ENCODE measurements around the gene ASCL3.
"Not testable (repeated sequence)": the region's sequence is repeated elsewhere in the genome, so short reads cannot be mapped to it uniquely, and the experiment has no call there.

The ASCL3 gene

GRCh38 chr11:8947230-8947943 is 4.6 kb upstream of the ASCL3 start:
- no peak for DNase-seq

DNA sequence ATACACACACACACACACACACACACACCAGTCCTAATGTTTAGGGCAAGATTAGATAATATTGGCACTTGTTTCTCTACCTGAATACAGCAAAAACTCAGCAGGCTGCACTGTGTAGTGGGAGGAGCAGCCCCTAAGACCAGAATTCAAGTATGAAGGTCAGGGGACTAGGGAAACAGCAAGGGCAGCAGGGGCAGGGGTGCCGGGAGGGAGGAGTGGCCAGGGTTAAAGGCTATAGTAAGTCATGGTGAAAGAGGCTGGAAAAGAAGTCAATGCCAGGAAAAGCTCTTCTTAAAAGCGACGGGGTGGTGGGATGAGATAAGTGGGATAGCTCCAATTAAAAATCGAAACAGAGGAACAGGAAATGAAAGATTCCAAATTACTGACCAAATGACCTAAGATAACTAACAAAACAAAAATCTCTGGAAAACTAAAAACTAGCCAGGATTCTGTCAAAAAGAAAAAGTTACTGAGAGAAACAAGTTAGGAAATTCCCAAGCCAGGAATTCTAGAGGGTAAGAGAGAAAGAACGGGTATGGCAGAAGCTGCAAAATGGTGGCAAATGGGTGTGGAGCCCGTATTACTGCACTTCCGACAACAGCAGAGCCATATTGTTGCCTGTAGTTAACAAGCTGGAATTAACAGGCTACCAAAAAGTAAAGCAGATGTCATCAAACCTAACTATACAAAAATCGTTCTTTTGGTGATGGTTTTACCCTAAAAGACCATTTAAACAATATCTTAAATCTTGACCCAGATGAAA is 1.3 kb downstream of the ASCL3 start:
- no peak for DNase-seq

DNA sequence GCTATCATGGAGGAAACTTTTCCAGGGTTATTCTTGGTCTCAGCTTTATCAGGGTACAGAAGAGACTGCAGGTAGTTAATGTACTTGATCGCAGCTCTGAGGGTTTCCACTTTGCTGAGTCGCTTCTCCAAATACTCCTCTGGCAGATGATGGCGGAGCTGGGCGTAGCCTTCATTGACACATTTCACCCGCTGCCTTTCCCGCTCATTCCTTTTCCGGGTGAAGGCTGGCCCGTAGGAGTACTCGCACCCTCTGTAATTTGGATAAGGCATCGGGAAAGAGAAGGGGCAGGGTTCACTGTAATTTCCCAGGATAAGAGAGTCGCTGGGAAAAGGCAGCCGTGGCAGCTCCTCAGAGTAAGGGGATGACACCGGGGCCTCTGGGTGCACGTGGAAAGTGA is 5.2 kb downstream of the ASCL3 start:
- no peak for DNase-seq

DNA sequence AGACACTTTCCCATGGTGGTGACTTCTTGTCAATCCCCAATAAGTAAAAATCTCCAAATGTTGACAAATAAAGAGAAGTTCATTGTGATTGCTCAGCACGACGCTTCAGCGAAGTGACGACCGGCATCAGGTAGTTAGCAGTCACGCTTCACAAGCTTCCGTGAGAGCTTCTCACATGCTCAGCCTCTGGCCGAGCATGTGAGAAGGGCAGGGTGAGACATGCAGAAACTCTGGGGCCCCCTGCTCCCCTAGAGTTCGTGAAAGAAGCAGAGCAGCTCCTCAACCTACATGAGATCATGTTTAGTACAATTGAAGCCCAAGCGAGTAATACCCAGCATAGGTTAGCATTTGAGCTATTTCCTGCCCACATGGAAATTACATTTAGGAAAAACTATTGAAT is 5.7 kb downstream of the ASCL3 start:
- DNase-seq = no peak

DNA sequence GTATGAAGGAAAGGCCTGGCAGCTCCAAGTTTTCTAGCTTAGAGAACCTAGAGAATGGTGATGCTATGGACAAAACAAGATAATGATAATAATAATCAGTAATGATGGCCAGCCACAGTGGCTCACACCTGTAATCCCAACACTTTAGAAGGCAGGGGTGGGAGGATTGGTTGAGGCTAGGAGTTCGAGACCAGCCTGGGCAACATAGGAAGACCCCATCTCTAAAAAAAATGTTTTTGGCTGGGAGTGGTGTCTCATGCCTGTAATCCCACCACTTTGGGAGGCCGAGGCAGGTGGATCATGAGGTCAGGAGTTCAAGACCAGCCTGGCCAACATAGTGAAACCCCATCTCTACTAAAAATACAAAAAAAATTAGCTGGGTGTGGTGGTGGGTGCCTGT is 7.0 kb downstream of the ASCL3 start:
- not testable (repeated sequence) for DNase-seq

GRCh38 chr11:8934742-8935488 is 7.9 kb downstream of the ASCL3 start:
- no peak for DNase-seq

GRCh38 chr11:8933931-8934330 is 8.9 kb downstream of the ASCL3 start:
- no peak for DNase-seq

- DNase-seq = no peak
These were observed 10.1 kb downstream of the ASCL3 start, which contains the start of gene C11orf16 for GRCh38 chr11:8932564-8933180. C11orf16 (minus strand) TSS chr11:8932947; CDS start chr11:8932308, 639 bp downstream.

DNA sequence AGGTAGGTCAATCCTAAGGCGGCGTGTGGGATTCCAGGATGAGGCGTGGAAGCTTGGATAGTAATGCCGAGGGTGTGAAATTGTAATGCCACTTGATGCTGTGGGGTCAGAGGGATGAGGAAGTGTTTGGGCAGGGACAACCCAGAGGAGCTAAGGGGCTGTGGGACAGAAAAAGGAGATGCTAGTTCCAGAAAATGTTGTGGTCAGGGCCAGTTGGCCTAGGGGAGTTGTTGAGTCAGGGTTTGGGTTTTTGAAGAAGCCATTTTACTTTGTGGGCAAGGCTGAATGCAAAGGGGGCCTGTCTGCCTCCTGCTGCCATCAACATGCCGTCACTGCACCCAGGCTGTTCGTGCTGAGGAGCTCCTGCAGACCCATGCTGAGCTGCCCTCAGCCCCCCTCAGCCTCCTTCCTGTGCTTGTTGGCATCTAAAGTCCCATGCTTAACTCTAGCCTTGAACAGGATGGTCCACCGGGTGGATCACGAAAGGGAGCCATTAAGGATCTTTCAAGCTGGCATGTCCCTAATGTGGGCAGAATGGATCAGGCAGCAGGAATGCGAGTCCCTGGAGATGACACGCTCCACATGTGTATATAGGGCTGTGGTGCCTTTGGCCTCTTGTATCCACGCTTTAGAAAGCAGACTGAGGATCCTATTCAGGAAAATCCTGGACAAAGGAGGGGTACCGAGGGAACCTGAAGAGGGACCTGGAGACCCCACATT is 12.2 kb downstream of the ASCL3 start:
- DNase-seq = no peak

DNA sequence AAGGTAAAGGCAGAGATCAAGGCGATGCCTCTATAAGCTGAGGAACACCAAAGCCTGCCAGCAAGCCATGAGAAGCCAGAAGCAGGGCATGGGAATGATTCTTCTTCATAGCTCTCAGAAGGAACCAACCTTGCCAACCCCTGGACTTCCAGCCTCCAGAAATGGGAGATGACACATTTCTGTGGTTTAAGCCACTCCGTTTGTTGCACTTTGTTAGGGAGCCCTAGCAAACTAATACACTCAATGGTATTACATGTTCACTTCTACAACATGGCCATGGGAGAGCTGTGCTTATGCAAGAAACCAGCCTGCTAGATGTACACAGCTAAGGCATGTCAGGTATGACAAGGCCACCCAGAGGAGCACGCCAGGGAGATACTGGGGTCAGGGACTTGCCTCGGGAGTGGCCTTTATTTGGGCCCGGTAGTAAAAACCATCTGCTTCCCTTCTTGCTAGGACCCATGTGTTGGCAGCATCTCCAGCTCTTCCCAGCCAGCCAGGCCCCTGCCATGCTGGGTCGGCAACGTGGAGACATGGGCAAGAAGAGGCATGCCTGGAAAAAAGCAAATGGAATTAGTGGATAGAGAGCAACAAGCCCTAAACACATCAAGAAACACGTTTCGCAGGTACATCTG is 13.7 kb downstream of the ASCL3 start:
- DNase-seq = no peak

- no peak for DNase-seq
These were observed 14.6 kb downstream of the ASCL3 start for GRCh38 chr11:8928205-8928604.

DNA sequence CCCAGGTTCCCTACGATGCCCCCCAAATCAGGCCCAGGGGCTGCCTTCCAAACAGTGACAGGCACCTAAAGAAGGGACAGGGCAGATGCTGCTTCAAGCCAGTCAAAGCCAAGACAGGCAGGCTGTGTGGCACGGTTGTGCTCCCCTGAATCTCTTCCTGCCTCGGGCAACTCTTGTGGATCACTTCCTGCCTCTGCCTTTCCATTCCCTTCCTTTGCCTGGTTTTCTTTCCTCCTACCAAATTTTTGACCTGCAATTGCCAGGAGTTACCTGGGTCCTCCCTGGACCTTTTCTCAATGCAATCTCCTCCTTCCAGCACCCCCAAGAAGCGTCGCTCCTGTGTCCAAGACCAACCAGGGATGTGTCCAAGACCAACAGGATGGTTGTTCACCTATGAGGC is 15.6 kb downstream of the ASCL3 start:
- no peak for DNase-seq

DNA sequence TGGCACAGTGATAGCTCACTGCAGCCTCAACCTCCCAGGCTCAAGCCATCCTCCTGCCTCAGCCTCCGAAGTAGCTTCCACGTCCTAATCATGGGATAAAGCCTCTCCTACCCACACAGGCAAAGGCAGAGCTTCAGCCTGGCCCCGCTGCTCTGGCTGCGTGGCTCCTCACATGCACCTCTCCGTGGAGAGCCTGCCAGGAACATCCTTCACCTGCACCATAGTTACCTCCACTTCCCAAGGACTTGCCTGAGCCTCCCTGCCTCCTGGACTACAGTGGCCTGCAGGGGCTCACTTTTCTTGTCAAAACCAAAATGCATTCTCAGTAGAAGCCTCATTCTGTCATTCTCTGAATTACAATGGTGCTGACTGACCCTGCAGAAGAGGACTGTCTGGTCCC is 16.6 kb downstream of the ASCL3 start:
- no peak for DNase-seq

DNA sequence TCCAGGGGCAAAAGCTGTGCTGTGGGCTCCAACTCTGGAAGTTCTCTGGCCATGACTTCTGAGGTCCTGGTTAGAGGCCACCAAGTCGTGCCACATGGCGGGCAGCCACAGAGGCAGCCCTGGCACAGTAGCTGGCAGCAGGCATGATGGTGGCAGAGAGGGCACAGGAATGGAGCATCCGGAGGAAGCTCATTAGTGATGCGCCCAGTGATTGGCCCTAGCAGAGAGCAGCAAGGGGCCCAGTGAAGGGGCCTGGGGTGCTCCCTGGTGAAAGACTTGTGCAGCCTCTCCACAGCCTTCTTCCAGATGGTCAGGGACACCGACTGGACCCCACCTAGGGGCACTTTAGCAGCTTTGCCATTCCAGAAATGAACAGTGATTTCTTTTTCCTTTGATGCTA is 17.1 kb downstream of the ASCL3 start:
- DNase-seq = no peak

DNA sequence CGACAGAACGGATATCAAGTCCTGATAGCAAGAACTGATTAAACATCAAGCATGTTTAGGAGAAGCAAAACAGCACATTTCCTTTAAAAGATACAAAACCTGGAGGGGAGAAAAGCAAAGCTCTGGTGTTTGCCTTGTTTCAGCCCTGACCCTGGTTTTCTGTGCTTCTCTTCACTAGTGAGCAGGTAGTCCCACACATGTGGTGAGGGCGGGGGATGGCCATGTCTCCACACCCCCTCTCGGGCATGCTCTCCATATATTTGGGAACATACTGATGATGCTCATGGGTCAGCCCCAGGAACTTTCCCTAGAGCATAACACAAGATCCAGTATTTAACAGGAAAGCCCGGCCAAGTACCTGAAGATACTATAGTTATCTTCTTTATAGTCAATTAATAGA is 20.1 kb downstream of the ASCL3 start:
- DNase-seq = no peak

DNA sequence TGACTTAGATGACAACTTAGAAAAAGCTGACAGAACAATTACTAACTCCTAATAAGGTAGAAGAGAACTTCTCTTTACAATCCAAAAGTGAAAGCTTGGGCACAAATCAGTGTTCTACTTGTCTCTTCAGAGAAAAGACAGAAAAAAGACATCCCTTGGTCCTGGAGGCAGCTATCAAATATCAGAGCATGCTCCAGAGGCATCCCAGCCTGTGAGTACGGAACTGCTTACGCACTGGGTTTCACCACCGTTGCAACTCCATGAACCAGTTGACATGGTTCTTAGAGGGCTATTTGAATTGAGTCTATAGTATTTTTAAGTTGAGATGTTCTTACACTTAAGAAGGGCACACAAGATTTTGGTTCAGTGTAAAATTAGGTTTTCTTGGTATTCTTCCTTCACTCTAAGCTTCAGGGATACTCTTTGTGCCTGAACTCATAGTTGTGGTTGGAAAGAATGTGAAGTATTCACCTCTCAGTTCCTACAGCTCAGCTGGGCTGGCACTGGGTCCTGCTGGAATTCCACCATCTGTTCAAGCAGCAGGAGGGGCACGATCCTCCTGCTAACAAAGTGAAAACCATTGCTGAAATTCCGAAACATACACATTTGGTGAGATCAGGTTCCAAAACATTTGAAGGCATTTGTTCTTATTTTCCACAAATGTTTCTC is 25.5 kb downstream of the ASCL3 start:
- no peak for DNase-seq

DNA sequence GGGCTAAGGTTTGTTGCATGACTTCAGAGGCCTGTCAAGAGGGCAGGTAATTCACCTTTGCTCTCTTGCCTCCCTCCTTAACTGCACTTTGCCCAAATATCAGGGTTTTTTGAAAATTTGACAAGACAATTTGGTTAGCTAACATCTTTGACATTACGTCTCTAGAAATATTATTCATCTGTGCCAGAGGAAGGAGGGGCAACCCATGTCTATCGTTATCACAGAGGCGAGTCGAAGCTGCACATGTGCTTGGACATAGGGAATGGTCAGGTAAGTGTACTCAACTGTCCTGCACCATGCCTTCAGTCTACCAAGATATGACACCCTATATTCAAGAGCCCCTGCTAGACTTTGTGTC is 28.2 kb downstream of the ASCL3 start:
- no peak for DNase-seq

DNA sequence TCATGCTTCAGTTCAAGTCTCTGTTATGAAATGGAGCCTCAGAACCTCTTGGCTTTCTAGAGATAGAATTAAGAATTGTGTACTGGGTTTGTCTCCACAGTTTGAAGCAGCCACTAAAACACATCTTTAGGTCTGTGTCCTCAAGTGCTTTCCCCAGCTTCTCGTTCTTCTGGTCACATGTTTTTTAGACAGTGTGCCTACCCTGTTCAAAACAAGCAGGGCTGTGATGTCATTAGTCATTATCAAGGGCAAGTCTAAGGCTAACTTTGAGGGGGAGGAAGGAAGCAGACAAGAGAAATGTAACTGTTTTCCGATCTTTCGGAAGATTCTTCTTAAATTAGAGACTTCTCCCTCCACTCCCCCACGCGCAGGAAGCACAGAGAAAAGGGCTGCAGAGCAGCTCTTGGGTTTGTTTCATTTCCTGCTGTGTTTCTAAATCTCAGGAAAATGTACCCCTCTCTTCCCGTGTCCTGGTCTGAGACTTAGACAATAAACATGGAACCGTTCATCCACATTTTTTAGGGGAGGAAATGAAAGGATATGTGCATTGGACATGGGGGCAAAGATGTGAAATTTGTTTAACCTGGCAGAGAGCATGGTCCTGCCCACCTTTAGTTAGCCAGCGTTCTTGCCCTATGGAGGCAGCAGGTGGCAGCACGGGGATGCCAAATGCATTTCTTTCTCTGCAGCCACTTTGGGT is 28.7 kb downstream of the ASCL3 start:
- peak; percentile 60 for DNase-seq

DNA sequence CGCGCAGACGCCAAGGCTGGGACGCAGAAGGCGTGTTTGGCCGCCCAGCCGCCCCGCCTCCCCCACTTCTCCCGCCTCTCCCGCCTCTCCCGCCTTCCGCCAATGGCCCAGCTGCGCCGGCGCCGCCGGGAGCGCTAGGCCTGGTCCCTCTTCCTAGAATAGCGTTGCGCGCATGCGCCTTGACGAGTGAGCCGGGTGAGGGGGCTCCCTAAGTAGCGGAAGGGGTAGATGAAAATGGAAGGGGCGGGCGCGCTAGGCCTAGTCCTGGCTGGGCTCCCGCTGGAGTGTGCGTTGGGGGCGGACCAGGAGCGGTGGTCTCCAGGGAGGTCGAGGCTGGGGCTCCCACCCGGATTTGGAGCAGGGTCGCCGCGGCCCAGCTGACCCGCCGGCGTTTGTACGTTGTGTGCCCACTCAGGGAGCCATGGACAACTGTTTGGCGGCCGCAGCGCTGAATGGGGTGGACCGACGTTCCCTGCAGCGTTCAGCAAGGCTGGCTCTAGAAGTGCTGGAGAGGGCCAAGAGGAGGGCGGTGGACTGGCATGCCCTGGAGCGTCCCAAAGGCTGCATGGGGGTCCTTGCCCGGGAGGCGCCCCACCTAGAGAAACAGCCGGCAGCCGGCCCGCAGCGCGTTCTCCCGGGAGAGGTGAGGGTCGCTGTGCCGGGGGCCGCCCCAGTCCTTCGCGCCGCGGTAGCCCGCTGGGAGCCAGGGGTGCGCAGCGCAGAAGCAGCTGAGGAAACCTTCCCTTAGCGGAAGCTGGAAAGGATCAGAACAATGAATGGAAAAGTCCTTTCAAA is 31.6 kb downstream of the ASCL3 start, which contains the start of gene AKIP1:
Gene AKIP1 (plus strand): TSS at position 161 of the 795 bp plus-strand sequence. CDS start 261 bp downstream, at position 422.
- DNase-seq = peak; percentile 86

DNA sequence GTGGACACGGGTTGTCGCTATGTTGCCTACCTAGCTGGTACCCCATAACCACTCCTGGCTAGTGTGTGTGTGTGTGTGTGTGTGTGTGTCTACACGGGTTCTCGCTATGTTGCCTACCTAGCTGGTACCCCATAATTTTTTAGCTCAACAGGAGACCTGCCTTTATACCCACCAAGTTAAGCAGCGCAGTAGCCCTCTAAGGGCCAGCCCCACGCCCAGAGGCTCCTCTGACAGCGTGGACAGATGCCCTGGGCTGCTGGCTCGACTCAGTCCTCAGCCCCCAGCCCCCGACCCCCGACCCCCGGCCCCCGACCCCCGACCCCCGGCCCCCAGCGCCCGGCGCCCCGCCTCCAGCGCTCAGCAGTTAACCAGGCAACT is 32.2 kb downstream of the ASCL3 start:
- DNase-seq = no peak
